Skeletal muscle tissue (tissue), 4 donors: ENCODE results near the gene TCERG1L. TPM values are rescaled to one million over a fixed set of nuclear protein-coding genes. Genes with fewer than 3 reads are reported as not detected.
"Not testable (repeated sequence)": the region's sequence is repeated elsewhere in the genome, so short reads cannot be mapped to it uniquely, and the experiment has no call there.

ENCODE experiments used
- H3K27ac ChIP-seq: one replicate; pipeline ENCODE4 v1.7.0; 2013; ENCODE audit warnings: mild to moderate bottlenecking, low read depth, low read length, inconsistent platforms
- H3K27me3 ChIP-seq, 3 donors: one replicate each; pipeline ENCODE4 v1.7.0; 2013; ENCODE audit warnings: low read length in 3 of 3; ENCODE audit not compliant: control insufficient read depth in 3 of 3, insufficient read depth in 3 of 3
- H3K36me3 ChIP-seq, 3 donors: one replicate each; pipeline ENCODE4 v1.7.0; 2013; ENCODE audit warnings: low read length in 3 of 3; ENCODE audit not compliant: control insufficient read depth in 3 of 3, insufficient read depth in 3 of 3
- H3K4me1 ChIP-seq, 3 donors: one replicate each; pipeline ENCODE4 v1.7.0; 2013; ENCODE audit warnings: low read length in 3 of 3, mild to moderate bottlenecking in 3 of 3; ENCODE audit not compliant: control insufficient read depth in 3 of 3, insufficient read depth in 3 of 3
- H3K4me3 ChIP-seq, 3 donors: one replicate each; pipeline ENCODE4 v1.7.0; 2013; ENCODE audit warnings: low read length in 3 of 3
- H3K9ac ChIP-seq, 3 donors: one replicate each; pipeline ENCODE4 v1.7.0; 2013; ENCODE audit warnings: low read length in 3 of 3, mild to moderate bottlenecking in 3 of 3, moderate library complexity in 2 of 3, low read depth in 1 of 3
- H3K9me3 ChIP-seq, 3 donors: one replicate each; pipeline ENCODE4 v1.7.0; 2013; ENCODE audit warnings: low read length in 3 of 3; ENCODE audit not compliant: control insufficient read depth in 3 of 3
- total RNA-seq: library from RNA; depleted of rRNA; stranded (reverse); fragments of >200 nt; gene quantifications from one replicate; pipeline ENCODE4 v1.2.3, GENCODE V29; 2014
- donor health status: Osteomylitis.

TCERG1L gene
- total RNA-seq, 1 donor from 2014 or later = not detected

DNA sequence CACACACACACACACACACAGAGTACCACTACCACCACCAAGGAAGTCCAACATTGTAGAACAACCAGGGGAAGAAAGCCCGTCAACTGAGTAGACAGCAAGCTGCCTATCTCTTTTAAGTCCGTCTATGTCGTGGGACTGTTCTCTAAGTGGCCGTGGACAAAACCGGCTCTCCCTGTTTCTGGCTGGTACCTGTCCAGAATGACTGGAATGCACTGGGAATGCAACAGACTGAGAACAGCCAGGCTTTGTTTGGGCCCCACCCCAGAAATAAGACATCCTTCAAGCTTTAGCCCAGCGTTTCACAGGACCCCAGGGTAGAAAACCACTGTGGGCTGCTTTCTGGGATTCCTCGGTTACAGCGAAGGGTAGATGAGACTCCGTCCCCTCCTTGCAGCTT is 203.6 kb downstream of the TCERG1L start:
- H3K9ac ChIP-seq = no peak overlapping the region
- H3K4me1 ChIP-seq = no peaks in the 10 kb centered on the region
- peaks cover 0 to 20% (median 8%) of the 10 kb centered on the region in 3 donors for H3K27me3 ChIP-seq
- no peak overlapping the region for H3K27ac ChIP-seq
- H3K36me3 ChIP-seq = no peaks in the 10 kb centered on the region
- H3K9me3 ChIP-seq = peaks cover 0 to 3% (median 0%) of the 10 kb centered on the region in 3 donors
- H3K4me3 ChIP-seq = no peak overlapping the region

DNA sequence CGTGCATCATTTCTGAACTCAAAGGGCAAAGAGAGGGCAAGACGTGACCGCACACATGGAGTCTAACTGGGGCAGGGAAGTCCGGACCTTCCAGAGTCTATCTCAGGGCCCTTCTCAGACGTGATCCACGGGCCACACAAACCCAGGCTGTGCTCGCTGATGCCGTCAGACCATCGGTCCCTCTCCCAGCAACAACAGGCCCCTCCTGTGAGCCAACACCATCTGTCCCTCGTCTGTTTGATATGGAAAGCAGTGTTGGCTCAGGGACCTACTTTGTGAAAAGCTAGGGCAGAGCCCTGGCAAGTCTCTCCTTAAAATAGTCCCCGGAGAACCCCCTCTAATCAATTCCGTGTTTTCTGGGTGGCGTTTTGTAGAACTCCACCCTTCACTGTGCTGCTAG is 208.8 kb downstream of the TCERG1L start:
- Histone ChIP-seq H3K4me1 (no peaks in the 10 kb centered on the region), H3K9ac (no peak overlapping the region), H3K9me3 (peaks cover 0 to 3% (median 0%) of the 10 kb centered on the region in 3 donors), H3K36me3 (no peaks in the 10 kb centered on the region), H3K27ac (no peak overlapping the region), H3K27me3 (no peaks in the 10 kb centered on the region), H3K4me3 (no peak overlapping the region)

DNA sequence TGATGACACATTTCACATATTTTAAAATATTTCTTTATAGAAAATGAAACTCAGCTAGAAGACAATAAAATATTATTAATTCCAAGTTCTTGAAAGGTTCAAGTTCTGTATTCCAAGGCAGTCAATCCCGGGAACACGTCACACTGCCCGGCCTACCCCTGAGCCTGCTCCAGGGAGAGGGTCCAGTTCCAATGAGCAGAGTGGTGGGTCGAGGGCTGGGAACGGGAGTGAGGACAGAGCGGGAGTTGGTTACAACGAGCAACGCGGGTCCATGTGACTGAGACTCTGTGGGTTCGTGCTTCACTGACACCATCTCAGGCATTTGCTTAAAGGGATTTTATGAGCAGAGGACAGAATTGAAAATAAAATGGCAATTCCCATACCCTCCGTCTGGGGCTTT is 209.4 kb downstream of the TCERG1L start:
- Histone ChIP-seq H3K9me3 (peaks cover 0 to 3% (median 0%) of the 10 kb centered on the region in 3 donors), H3K4me3 (no peak overlapping the region), H3K36me3 (no peaks in the 10 kb centered on the region), H3K9ac (no peak overlapping the region), H3K27ac (no peak overlapping the region), H3K4me1 (no peaks in the 10 kb centered on the region), H3K27me3 (no peaks in the 10 kb centered on the region)

DNA sequence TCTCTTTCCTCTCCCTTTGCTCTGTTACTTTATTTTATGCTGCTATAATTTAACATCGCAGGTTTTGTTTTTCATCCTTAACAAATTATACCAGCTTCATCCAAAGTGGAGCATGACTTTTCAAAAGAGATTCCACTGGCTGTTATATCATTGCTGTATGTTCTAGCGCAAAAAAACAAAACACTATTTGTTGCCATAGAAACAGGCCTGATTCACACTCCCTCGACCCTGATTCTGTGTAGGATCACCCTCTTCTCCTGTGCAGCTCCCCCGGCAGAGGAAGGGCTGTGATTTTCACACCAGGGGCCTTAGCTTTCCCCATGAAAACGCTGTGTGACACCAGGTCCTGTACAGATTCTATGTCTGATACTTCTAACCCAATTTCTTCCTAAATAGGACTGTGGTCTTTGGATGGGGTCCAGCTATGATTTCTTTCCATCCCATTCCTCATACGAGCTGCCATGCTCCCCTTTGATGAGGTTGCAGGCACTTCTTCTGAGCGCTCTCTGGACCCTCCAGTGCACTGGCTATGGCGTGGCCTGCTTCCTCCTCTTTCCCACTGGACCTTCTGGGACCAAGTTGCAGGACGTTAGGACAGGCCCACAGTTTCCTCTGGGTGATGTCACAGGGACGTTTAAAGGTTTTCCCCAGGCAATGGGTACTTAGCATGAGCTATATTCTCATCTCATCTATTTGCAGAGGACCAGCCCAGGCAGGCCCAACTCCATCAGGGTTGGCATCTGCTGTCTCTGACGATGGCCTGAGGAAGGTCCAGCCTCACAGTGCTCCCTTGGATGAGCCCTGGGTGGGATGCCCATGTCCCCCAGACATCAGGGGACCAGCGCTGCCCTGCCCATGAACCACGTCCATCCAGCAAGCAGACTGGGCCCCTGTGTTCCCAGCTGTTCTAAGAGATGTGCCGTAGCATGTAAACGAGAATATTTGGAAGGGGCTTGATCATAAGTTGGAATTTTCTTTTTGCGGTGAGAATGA is 210.8 kb downstream of the TCERG1L start:
- H3K4me1 ChIP-seq, H3K27ac ChIP-seq, H3K9ac ChIP-seq, H3K36me3 ChIP-seq, H3K9me3 ChIP-seq, H3K27me3 ChIP-seq, H3K4me3 ChIP-seq: not testable (repeated sequence)

DNA sequence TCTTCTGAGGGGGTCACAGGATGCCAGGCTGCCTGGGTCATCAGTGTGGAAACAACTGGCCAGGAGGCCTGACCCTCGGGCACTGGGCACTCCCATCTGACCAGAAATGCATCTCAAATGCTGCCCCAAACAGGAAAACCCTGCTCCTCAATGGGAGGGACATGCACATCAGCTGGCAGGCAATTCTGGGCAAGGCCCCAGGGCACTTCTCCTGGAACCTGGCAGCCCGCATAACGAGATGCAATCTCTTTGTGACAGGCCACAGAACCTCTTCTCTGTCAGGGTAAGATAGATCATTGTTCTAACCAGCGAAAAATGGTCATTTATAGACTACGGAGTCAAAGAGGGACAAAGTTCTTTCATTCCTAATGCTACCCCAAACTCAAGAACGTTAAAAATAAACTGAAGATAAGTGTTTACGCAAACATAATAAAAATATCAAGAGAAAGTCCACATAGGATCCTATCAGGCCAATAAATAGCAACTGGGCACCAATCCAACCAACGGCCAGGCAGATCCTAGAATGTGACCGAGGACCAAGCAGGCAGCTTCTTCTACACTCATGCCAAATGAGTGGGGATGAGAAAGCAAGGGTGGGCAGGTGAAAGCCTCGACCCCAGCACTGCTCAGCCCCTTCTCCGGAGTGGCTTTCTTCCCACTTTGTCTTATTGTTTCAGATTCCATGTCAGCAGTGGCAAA is 212.3 kb downstream of the TCERG1L start:
- Histone ChIP-seq H3K27me3 (peaks cover 0 to 3% (median 0%) of the 10 kb centered on the region in 3 donors), H3K36me3 (no peaks in the 10 kb centered on the region)

DNA sequence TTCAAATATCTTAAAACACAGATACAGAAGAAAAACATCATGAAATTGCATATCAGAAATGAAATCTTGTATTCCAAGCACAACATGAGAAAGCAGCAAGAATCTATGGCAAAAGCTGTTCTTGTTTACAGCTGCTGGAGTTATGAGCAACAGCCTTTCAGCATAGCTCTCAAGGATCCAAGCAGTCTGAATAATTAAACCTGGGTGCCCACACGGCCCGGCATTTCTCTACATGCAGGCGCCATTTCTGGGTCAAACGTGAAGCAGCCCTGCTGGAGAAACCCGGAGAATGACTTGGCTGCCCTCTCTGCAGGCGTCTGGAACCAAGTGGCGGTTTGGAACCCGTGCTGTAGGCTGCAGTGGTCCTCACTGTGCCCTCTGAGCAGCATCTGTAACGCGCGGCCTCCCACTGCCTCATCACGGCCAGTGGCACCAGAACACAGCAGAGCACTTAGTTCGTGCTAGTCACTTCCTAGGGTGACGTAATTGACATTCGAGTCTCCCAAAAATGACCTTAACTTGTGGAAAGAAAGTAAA is 213.0 kb downstream of the TCERG1L start:
- no peak overlapping the region for H3K9ac ChIP-seq
- H3K9me3 ChIP-seq = no peaks in the 10 kb centered on the region

More for the DNA sequence above, 212.3 kb downstream of the TCERG1L start:
- Histone ChIP-seq H3K9me3 (no peaks in the 10 kb centered on the region), H3K9ac (no peak overlapping the region), H3K27ac (no peak overlapping the region), H3K4me3 (no peak overlapping the region), H3K4me1 (no peaks in the 10 kb centered on the region)

DNA sequence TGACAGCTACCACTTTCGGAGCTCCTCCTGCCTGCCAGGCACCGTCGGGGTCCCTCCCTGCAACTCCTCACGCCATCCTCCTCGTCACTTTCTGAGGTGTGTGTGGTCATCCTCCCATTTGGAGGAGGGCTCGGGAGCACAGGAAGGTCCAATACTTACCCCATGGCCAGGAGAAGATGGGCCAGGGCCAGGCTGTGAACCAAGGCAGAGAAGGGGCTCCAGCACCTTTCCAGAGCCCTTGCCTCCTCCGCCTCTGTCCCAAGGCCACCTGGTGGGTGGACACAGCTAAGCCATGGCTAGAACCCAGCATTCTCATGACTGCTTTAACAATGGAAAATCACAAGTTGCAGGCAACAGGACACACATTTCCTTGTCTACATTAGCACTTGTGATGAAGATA is 215.5 kb downstream of the TCERG1L start:
- Histone ChIP-seq H3K9me3 (no peaks in the 10 kb centered on the region), H3K4me3 (no peak overlapping the region), H3K36me3 (no peaks in the 10 kb centered on the region), H3K9ac (no peak overlapping the region), H3K27ac (no peak overlapping the region), H3K4me1 (no peaks in the 10 kb centered on the region), H3K27me3 (peaks cover 0 to 8% (median 0%) of the 10 kb centered on the region in 3 donors)

More for the DNA sequence above, 213.0 kb downstream of the TCERG1L start:
- Histone ChIP-seq H3K27me3 (peaks cover 0 to 8% (median 0%) of the 10 kb centered on the region in 3 donors), H3K27ac (no peak overlapping the region), H3K36me3 (no peaks in the 10 kb centered on the region), H3K4me3 (no peak overlapping the region), H3K4me1 (no peaks in the 10 kb centered on the region)

DNA sequence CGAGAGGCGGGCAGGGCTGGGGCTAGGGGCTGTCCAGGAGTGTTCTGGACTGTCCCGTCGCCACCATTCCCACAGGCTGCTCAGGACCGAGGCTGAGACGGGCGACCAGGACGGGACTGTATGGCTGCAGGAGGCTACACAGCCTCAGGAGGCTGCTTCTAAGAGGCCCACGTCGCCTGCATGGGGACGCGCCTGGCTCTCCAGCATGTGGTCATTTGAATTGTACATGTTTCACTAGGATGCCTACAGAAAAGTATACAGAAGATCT is 216.3 kb downstream of the TCERG1L start:
- peaks cover 0 to 8% (median 0%) of the 10 kb centered on the region in 3 donors for H3K27me3 ChIP-seq

DNA sequence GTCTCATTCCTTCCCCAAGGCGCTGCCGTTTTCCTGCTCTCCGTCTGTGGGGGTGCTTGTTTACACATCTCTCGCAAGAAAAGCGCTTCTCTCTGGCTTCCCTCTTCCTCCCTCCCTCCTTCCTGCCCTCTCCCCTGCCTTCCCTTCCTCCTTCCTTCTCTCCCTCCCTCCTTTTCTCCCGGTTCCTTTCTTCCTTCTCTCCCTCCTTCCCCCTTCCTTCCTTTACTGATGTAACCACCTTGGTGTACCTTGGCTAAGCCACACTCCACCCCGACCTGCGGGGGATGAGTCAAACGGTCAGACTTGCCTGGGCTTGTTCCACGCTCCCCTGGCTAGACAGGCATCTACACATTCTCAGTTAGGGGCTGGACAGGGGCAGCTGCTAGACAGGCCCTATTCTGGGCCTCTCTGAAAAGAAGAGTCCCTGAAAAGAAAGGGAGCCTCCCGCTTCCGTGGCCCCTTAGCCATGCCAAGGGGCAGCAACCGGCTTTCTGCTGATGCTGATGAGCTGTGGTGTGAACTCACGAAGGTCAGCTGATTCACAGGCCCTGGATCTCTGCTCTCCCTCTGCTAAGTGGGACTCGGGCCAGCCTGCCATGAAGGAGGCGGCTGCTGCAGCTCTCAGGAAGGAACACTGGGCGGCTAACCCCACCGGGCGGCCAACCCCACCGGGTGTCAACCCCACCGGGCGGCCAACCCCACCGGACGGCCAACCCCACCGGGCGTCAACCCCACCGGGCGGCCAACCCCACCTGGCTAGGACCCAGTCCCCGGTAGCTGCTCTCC is 216.8 kb downstream of the TCERG1L start:
- H3K9ac ChIP-seq = no peak overlapping the region
- peaks cover 0 to 13% (median 0%) of the 10 kb centered on the region in 3 donors for H3K27me3 ChIP-seq
- H3K4me1 ChIP-seq = no peaks in the 10 kb centered on the region
- no peak overlapping the region for H3K4me3 ChIP-seq
- H3K36me3 ChIP-seq = no peaks in the 10 kb centered on the region
- no peak overlapping the region for H3K27ac ChIP-seq
- no peaks in the 10 kb centered on the region for H3K9me3 ChIP-seq

More for the DNA sequence above, 216.3 kb downstream of the TCERG1L start:
- no peak overlapping the region for H3K9ac ChIP-seq
- H3K36me3 ChIP-seq = no peaks in the 10 kb centered on the region
- H3K27ac ChIP-seq = no peak overlapping the region
- H3K4me1 ChIP-seq = no peaks in the 10 kb centered on the region
- no peak overlapping the region for H3K4me3 ChIP-seq
- H3K9me3 ChIP-seq = no peaks in the 10 kb centered on the region
